Hepatocyte (in vitro differentiated cells): ENCODE data around the gene HLA-DMB.

Source experiments
- CTCF ChIP-seq: fragments of 200-600 bp; sonication (generic); IDR thresholded peaks from 2 replicates; pipeline ENCODE4 v1.5.1; 2016; ENCODE audit warnings: antibody characterized with exemption, mild to moderate bottlenecking; ENCODE audit not compliant: poor library complexity
- EZH2 ChIP-seq: fragments of 200-600 bp; sonication (generic); IDR thresholded peaks from 2 replicates; pipeline ENCODE4 v1.6.1; 2016; ENCODE audit warnings: antibody characterized with exemption, mild to moderate bottlenecking, borderline replicate concordance
- EZH2phosphoT487 ChIP-seq: fragments of 200-600 bp; sonication (generic); IDR thresholded peaks from one replicate; pipeline ENCODE4 v1.6.1; 2018; ENCODE audit warnings: antibody characterized with exemption, mild to moderate bottlenecking, low read depth, moderate library complexity; ENCODE audit not compliant: unreplicated experiment, severe bottlenecking

- TF ChIP-seq CTCF (no peak), EZH2 (no peak), EZH2phosphoT487 (no peak)
These were observed 34.3 kb downstream of the HLA-DMB start for GRCh38 chr6:32906539-32906938.
